ENCODE measurements around the gene KIF12.

KIF12 gene

GRCh38 chr9:114065304-114065703 is 33.8 kb downstream of the KIF12 start:
- no peak for DNase-seq (ENCODE audit: low read depth)

GRCh38 chr9:114061830-114062474 is 37.1 kb downstream of the KIF12 start:
- DNase-seq (ENCODE audit: low read depth): no peak

- no peak for DNase-seq (ENCODE audit: low read depth)
Measured at GRCh38 chr9:114061292-114061691, 37.8 kb downstream of the KIF12 start.

GRCh38 chr9:114060711-114061110 is 38.4 kb downstream of the KIF12 start:
- DNase-seq (ENCODE audit: low read depth): no peak

GRCh38 chr9:114060070-114060469 is 39.0 kb downstream of the KIF12 start:
- DNase-seq (ENCODE audit: low read depth): no peak

- no peak for DNase-seq (ENCODE audit: low read depth)
Measured at GRCh38 chr9:114059047-114059803, 39.9 kb downstream of the KIF12 start.

GRCh38 chr9:114058688-114059046 is 40.4 kb downstream of the KIF12 start:
- DNase-seq (ENCODE audit: low read depth): no peak

- no peak for DNase-seq (ENCODE audit: low read depth)
Measured at GRCh38 chr9:114057161-114057885, 41.8 kb downstream of the KIF12 start.

- no peak for DNase-seq (ENCODE audit: low read depth)
Measured at GRCh38 chr9:114056527-114056926, 42.6 kb downstream of the KIF12 start.

- DNase-seq (ENCODE audit: low read depth): no peak
Measured at GRCh38 chr9:114055894-114056293, 43.2 kb downstream of the KIF12 start.

- DNase-seq (ENCODE audit: low read depth): no peak
Measured at GRCh38 chr9:114055061-114055460, 44.0 kb downstream of the KIF12 start.

GRCh38 chr9:114054191-114054690 is 44.9 kb downstream of the KIF12 start:
- no peak for DNase-seq (ENCODE audit: low read depth)

GRCh38 chr9:114053246-114054005 is 45.7 kb downstream of the KIF12 start:
- DNase-seq (ENCODE audit: low read depth): no peak

- DNase-seq (ENCODE audit: low read depth): no peak
Measured at GRCh38 chr9:114051706-114052105, 47.4 kb downstream of the KIF12 start.

GRCh38 chr9:114051281-114051680 is 47.8 kb downstream of the KIF12 start:
- DNase-seq (ENCODE audit: low read depth): no peak

- DNase-seq (ENCODE audit: low read depth): no peak
Measured at GRCh38 chr9:114050646-114051045, 48.4 kb downstream of the KIF12 start.

GRCh38 chr9:114050226-114050568 is 48.9 kb downstream of the KIF12 start:
- no peak for DNase-seq (ENCODE audit: low read depth)

GRCh38 chr9:114049441-114050225 is 49.5 kb downstream of the KIF12 start:
- DNase-seq (ENCODE audit: low read depth): no peak

GRCh38 chr9:114048533-114049415 is 50.3 kb downstream of the KIF12 start:
- no peak for DNase-seq (ENCODE audit: low read depth)

GRCh38 chr9:114047717-114048116 is 51.4 kb downstream of the KIF12 start:
- peak; percentile 12 for DNase-seq (ENCODE audit: low read depth)

Measured in EH (cell line).